SK-N-SH (cell line): ENCODE data around the gene KRTAP27-1. TPM values are rescaled to one million over a fixed set of nuclear protein-coding genes. Genes with fewer than 3 reads are reported as not detected.

ENCODE experiments used
- CTCF ChIA-PET: fragments of 300-600, 350-600 bp; formaldehyde crosslinking; extraction: SDS; loops from one replicate; lab custom pipeline; 2021; lab: Yijun Ruan, JAX
- POLR2A ChIA-PET: fragments of 350-600 bp; sonication (Branson Sonifier 250); formaldehyde crosslinking; extraction: SDS; loops from one replicate; lab custom pipeline; 2020; ENCODE audit warnings: antibody characterized with exemption, inconsistent platforms; lab: Yijun Ruan, JAX
- DNase-seq: peaks from one replicate; pipeline ENCODE4 v3.0.0; 2012
- H2AFZ ChIP-seq: fragments of 200-600 bp; sonication (generic); 2 replicates; pipeline ENCODE4 v1.8.1; 2016; ENCODE audit warnings: antibody characterized with exemption, mild to moderate bottlenecking, low read depth
- H3F3A ChIP-seq: fragments of 200-600 bp; sonication (generic); replicated peaks from 2 replicates; pipeline ENCODE3; 2016; ENCODE audit warnings: antibody characterized with exemption, mild to moderate bottlenecking; ENCODE audit not compliant: insufficient read depth
- H3K27ac ChIP-seq, 2 experiments: fragments of 200-500 bp in 1 of 2; fragments of 200-600 bp in 1 of 2; sonication (Bioruptor generic) in 1 of 2; sonication (generic), shearing (Covaris generic) in 1 of 2; 2 replicates each; pipeline versions ENCODE4 v1.5.1 to v1.6.1; 2014 to 2016; ENCODE audit warnings: low read depth in 2 of 2, inconsistent platforms in 1 of 2, low read length in 1 of 2, mild to moderate bottlenecking in 1 of 2, mixed read lengths in 1 of 2
- H3K27me3 ChIP-seq: fragments of 200-600 bp; sonication (generic), shearing (Covaris generic); 2 replicates; pipeline ENCODE4 v1.6.1; 2016; ENCODE audit warnings: mixed run types; ENCODE audit not compliant: insufficient read depth
- H3K36me3 ChIP-seq, 2 experiments: fragments of 200-500 bp in 1 of 2; fragments of 200-600 bp in 1 of 2; sonication (Bioruptor generic) in 1 of 2; sonication (generic) in 1 of 2; replicated peaks in 1 of 2; 2 replicates each; pipeline versions ENCODE3 to v1.5.1; 2014 to 2016; ENCODE audit warnings: low read length in 1 of 2, mild to moderate bottlenecking in 1 of 2; ENCODE audit not compliant: insufficient read depth in 2 of 2, control insufficient read depth in 1 of 2
- H3K4me1 ChIP-seq, 2 experiments: fragments of 200-500 bp in 1 of 2; fragments of 200-600 bp in 1 of 2; sonication (Bioruptor generic) in 1 of 2; sonication (generic), shearing (Covaris generic) in 1 of 2; 2 replicates each; pipeline versions ENCODE4 v1.5.1 to v1.6.1; 2014 to 2016; ENCODE audit warnings: low read depth in 1 of 2, low read length in 1 of 2, mixed run types in 1 of 2; ENCODE audit not compliant: insufficient read depth in 2 of 2, control insufficient read depth in 1 of 2
- H3K4me2 ChIP-seq: fragments of 200-600 bp; sonication (generic), shearing (Covaris generic); 2 replicates; pipeline ENCODE4 v1.6.1; 2017; ENCODE audit warnings: mixed run types
- H3K4me3 ChIP-seq, 2 experiments: fragments of 200-500 bp in 1 of 2; fragments of 200-600 bp in 1 of 2; sonication (Bioruptor generic) in 1 of 2; sonication (generic), shearing (Covaris generic) in 1 of 2; 2 replicates each; pipeline versions ENCODE4 v1.5.1 to v1.8.1; 2014 to 2016; ENCODE audit warnings: low read depth in 2 of 2, inconsistent platforms in 1 of 2, low read length in 1 of 2, mild to moderate bottlenecking in 1 of 2, mixed read lengths in 1 of 2, moderate library complexity in 1 of 2
- H3K79me2 ChIP-seq: fragments of 200-600 bp; sonication (generic); 2 replicates; pipeline ENCODE4 v1.8.1; 2017; ENCODE audit warnings: mild to moderate bottlenecking; ENCODE audit not compliant: insufficient read depth
- H3K9ac ChIP-seq: fragments of 200-600 bp; sonication (generic); 2 replicates; pipeline ENCODE4 v1.6.1; 2017; ENCODE audit warnings: mixed run types
- H3K9me2 ChIP-seq: fragments of 200-600 bp; sonication (generic); 2 replicates; pipeline ENCODE4 v1.6.1; 2017; ENCODE audit warnings: mixed run types
- H3K9me3 ChIP-seq: fragments of 200-600 bp; sonication (generic); 2 replicates; pipeline ENCODE4 v1.6.1; 2017; ENCODE audit warnings: mixed run types, mild to moderate bottlenecking, moderate library complexity
- H4K20me1 ChIP-seq: fragments of 200-600 bp; sonication (generic); 2 replicates; pipeline ENCODE4 v1.6.1; 2017; ENCODE audit warnings: mild to moderate bottlenecking, mixed run types; ENCODE audit not compliant: insufficient read depth
- CHD2 ChIP-seq: fragments of 150-350 bp; IDR thresholded peaks from 2 replicates; pipeline ENCODE4 v1.6.1; 2018; ENCODE audit warnings: low read length; ENCODE audit not compliant: partially characterized antibody
- CTCF ChIP-seq: fragments of 200-600 bp; sonication (generic); IDR thresholded peaks from 2 replicates; pipeline ENCODE4 v1.6.1; 2017; ENCODE audit warnings: antibody characterized with exemption, mild to moderate bottlenecking, moderate library complexity
- EP300 ChIP-seq, 2 experiments: IDR thresholded peaks; 2 replicates each; pipeline versions ENCODE4 v1.4.0 to v1.6.1; 2012; ENCODE audit warnings: borderline replicate concordance in 1 of 2, low read depth in 1 of 2, low read length in 1 of 2
- EZH2phosphoT487 ChIP-seq: fragments of 200-600 bp; sonication (generic); IDR thresholded peaks from 2 replicates; pipeline ENCODE4 v1.6.1; 2017; ENCODE audit warnings: low read depth, mixed run types, mild to moderate bottlenecking, antibody characterized with exemption, moderate library complexity, borderline replicate concordance
- FOSL2 ChIP-seq: IDR thresholded peaks from 2 replicates; pipeline ENCODE4 v1.4.0; 2012; ENCODE audit warnings: low read depth, mild to moderate bottlenecking, moderate library complexity, borderline replicate concordance
- GABPA ChIP-seq: IDR thresholded peaks from 2 replicates; pipeline ENCODE4 v1.4.0; 2012; ENCODE audit warnings: low read depth, mild to moderate bottlenecking
- GATA2 ChIP-seq: sonication (generic); formaldehyde crosslinking; IDR thresholded peaks from 2 replicates; pipeline ENCODE4 v1.5.0; 2020; ENCODE audit warnings: mild to moderate bottlenecking, missing genetic modification reagents
- IRF3 ChIP-seq: fragments of 150-350 bp; IDR thresholded peaks from 2 replicates; pipeline ENCODE4 v1.6.1; 2016; ENCODE audit warnings: mild to moderate bottlenecking, low read depth, low read length
- MEF2A ChIP-seq: IDR thresholded peaks from 2 replicates; pipeline ENCODE4 v1.4.0; 2012; ENCODE audit warnings: low read depth, borderline replicate concordance
- MXI1 ChIP-seq: IDR thresholded peaks from 2 replicates; pipeline ENCODE4 v1.6.1; 2012; ENCODE audit warnings: mild to moderate bottlenecking, low read depth, low read length, improper control_type of control experiment
- POLR2AphosphoS5 ChIP-seq: IDR thresholded peaks from 2 replicates; pipeline ENCODE4 v1.6.1; 2012; ENCODE audit warnings: low read depth, low read length
- RCOR1 ChIP-seq: fragments of 150-350 bp; IDR thresholded peaks from 2 replicates; pipeline ENCODE4 v1.6.1; 2017; ENCODE audit warnings: antibody characterized with exemption, low read length
- RXRA ChIP-seq: IDR thresholded peaks from 2 replicates; pipeline ENCODE4 v1.4.0; 2012; ENCODE audit warnings: low read depth, mild to moderate bottlenecking, borderline replicate concordance
- SIN3A ChIP-seq: IDR thresholded peaks from 2 replicates; pipeline ENCODE4 v1.6.1; 2012; ENCODE audit warnings: low read depth, mild to moderate bottlenecking, low read length, moderate library complexity, borderline replicate concordance
- SMC3 ChIP-seq: IDR thresholded peaks from 2 replicates; pipeline ENCODE4 v1.6.1; 2012; ENCODE audit warnings: low read depth, low read length, improper control_type of control experiment
- TAF1 ChIP-seq: IDR thresholded peaks from 2 replicates; pipeline ENCODE4 v1.6.1; 2012; ENCODE audit warnings: low read depth, mild to moderate bottlenecking, low read length, moderate library complexity, borderline replicate concordance
- USF2 ChIP-seq: fragments of 150-350 bp; IDR thresholded peaks from 2 replicates; pipeline ENCODE4 v1.6.1; 2017; ENCODE audit warnings: antibody characterized with exemption, low read length, low read depth, borderline replicate concordance
- polyA plus RNA-seq, 3 experiments: library from polyadenylated mRNA; depleted of rRNA; stranded (reverse); fragments of >200 nt; gene quantifications; 2 replicates each; pipeline ENCODE4 v1.2.3, GENCODE V29; 2012
- TF ChIP-seq, protein P1 (sequence below): IDR thresholded peaks from 2 replicates; pipeline ENCODE4 v1.6.1; 2012; ENCODE audit warnings: mild to moderate bottlenecking, low read depth, low read length, moderate library complexity
- TF ChIP-seq, protein P2 (sequence below): IDR thresholded peaks from 2 replicates; pipeline ENCODE4 v1.4.0; 2012; ENCODE audit warnings: low read depth, borderline replicate concordance

KRTAP27-1 gene
- polyA plus RNA-seq, 1 of the 3 experiments (the other 2 are of a cell fraction): not detected

GRCh38 chr21:30326390-30326789 lies 11.1 kb downstream of the KRTAP27-1 start:
- no peaks in the 10 kb centered on the region for H3K9me2 ChIP-seq
- H3K9me3 ChIP-seq: no peaks in the 10 kb centered on the region
- H3F3A ChIP-seq: no peaks in the 10 kb centered on the region
- no peaks in the 10 kb centered on the region for H3K79me2 ChIP-seq
- H3K4me2 ChIP-seq: no peak overlapping the region
- CTCF ChIA-PET: no interaction called here
- POLR2A ChIA-PET: no interaction called here
- H3K9ac ChIP-seq: no peak overlapping the region
- TF ChIP-seq IRF3 (no peak), POLR2AphosphoS5 (no peak), RXRA (no peak), SIN3A (no peak), EZH2phosphoT487 (no peak), EP300 (IDR thresholded peaks at IDR 0.05; ENCODE audit: borderline replicate concordance in 1 of 2, low read depth in 1 of 2, low read length in 1 of 2) (no peak), CTCF (no peak), TAF1 (no peak), MEF2A (no peak), GATA2 (no peak), USF2 (no peak), MXI1 (no peak), GABPA (no peak), SMC3 (no peak), FOSL2 (no peak), CHD2 (no peak), RCOR1 (no peak)
- TF ChIP-seq, protein P1, sequence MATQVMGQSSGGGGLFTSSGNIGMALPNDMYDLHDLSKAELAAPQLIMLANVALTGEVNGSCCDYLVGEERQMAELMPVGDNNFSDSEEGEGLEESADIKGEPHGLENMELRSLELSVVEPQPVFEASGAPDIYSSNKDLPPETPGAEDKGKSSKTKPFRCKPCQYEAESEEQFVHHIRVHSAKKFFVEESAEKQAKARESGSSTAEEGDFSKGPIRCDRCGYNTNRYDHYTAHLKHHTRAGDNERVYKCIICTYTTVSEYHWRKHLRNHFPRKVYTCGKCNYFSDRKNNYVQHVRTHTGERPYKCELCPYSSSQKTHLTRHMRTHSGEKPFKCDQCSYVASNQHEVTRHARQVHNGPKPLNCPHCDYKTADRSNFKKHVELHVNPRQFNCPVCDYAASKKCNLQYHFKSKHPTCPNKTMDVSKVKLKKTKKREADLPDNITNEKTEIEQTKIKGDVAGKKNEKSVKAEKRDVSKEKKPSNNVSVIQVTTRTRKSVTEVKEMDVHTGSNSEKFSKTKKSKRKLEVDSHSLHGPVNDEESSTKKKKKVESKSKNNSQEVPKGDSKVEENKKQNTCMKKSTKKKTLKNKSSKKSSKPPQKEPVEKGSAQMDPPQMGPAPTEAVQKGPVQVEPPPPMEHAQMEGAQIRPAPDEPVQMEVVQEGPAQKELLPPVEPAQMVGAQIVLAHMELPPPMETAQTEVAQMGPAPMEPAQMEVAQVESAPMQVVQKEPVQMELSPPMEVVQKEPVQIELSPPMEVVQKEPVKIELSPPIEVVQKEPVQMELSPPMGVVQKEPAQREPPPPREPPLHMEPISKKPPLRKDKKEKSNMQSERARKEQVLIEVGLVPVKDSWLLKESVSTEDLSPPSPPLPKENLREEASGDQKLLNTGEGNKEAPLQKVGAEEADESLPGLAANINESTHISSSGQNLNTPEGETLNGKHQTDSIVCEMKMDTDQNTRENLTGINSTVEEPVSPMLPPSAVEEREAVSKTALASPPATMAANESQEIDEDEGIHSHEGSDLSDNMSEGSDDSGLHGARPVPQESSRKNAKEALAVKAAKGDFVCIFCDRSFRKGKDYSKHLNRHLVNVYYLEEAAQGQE: no peak
- TF ChIP-seq, protein P2, sequence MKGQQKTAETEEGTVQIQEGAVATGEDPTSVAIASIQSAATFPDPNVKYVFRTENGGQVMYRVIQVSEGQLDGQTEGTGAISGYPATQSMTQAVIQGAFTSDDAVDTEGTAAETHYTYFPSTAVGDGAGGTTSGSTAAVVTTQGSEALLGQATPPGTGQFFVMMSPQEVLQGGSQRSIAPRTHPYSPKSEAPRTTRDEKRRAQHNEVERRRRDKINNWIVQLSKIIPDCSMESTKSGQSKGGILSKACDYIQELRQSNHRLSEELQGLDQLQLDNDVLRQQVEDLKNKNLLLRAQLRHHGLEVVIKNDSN: no peak
- no peak overlapping the region for H3K27ac ChIP-seq
- DNase-seq: no peak
- H3K36me3 ChIP-seq: no peaks in the 10 kb centered on the region
- no peak overlapping the region for H2AFZ ChIP-seq
- no peaks in the 10 kb centered on the region for H4K20me1 ChIP-seq
- no peaks in the 10 kb centered on the region for H3K27me3 ChIP-seq
- H3K4me3 ChIP-seq: no peak overlapping the region
- H3K4me1 ChIP-seq: no peaks in the 10 kb centered on the region
